HG03442 (cell line): ENCODE data around the gene CRCP.
"Not testable (repeated sequence)": the region's sequence is repeated elsewhere in the genome, so short reads cannot be mapped to it uniquely, and the experiment has no call there.

Experiments used
- ATAC-seq: cut with Tn5 transposase; IDR thresholded peaks from one replicate; pipeline ENCODE4 v1.9.1; 2021; ENCODE audit warnings: mild to moderate bottlenecking, moderate library complexity; ENCODE audit not compliant: unreplicated experiment

The CRCP gene

GRCh38 chr7:66105263-66105748 is 9.3 kb upstream of the CRCP start:
- no peak for ATAC-seq

GRCh38 chr7:66108410-66108809 is 6.2 kb upstream of the CRCP start:
- not testable (repeated sequence) for ATAC-seq

GRCh38 chr7:66110856-66111255 is 3.8 kb upstream of the CRCP start:
- no peak for ATAC-seq

- ATAC-seq, result not testable (repeated sequence)
Measured at GRCh38 chr7:66116680-66117420, 2.2 kb downstream of the CRCP start.

GRCh38 chr7:66118603-66119002 is 4.0 kb downstream of the CRCP start:
- ATAC-seq, result no peak

GRCh38 chr7:66119245-66119850 is 4.7 kb downstream of the CRCP start:
- ATAC-seq, result no peak

- no peak for ATAC-seq
Measured at GRCh38 chr7:66123175-66123528, 8.5 kb downstream of the CRCP start.

- not testable (repeated sequence) for ATAC-seq
Measured at GRCh38 chr7:66124569-66124861, 9.9 kb downstream of the CRCP start.

- ATAC-seq, result no peak
Measured at GRCh38 chr7:66125052-66125694, 10.5 kb downstream of the CRCP start.

GRCh38 chr7:66125781-66126352 is 11.2 kb downstream of the CRCP start:
- ATAC-seq, result not testable (repeated sequence)

GRCh38 chr7:66127172-66127571 is 12.5 kb downstream of the CRCP start:
- ATAC-seq, result not testable (repeated sequence)

- no peak for ATAC-seq
Measured at GRCh38 chr7:66138994-66139752, 24.5 kb downstream of the CRCP start.

- no peak for ATAC-seq
Measured at GRCh38 chr7:66140924-66141323, 26.3 kb downstream of the CRCP start.

- no peak for ATAC-seq
Measured at GRCh38 chr7:66142334-66142733, 27.7 kb downstream of the CRCP start.

- no peak for ATAC-seq
Measured at GRCh38 chr7:66142996-66143395, 28.3 kb downstream of the CRCP start.

- ATAC-seq, result no peak
Measured at GRCh38 chr7:66143876-66144332, 29.3 kb downstream of the CRCP start.

- no peak for ATAC-seq
Measured at GRCh38 chr7:66145400-66146104, 30.9 kb downstream of the CRCP start.

GRCh38 chr7:66146701-66147100 is 32.1 kb downstream of the CRCP start:
- no peak for ATAC-seq

- ATAC-seq, result not testable (repeated sequence)
Measured at GRCh38 chr7:66147657-66148056, 33.0 kb downstream of the CRCP start.

- ATAC-seq, result no peak
Measured at GRCh38 chr7:66150471-66150870, 35.8 kb downstream of the CRCP start.
